Measurements from ENCODE around the gene PNMA6E.

DNA sequence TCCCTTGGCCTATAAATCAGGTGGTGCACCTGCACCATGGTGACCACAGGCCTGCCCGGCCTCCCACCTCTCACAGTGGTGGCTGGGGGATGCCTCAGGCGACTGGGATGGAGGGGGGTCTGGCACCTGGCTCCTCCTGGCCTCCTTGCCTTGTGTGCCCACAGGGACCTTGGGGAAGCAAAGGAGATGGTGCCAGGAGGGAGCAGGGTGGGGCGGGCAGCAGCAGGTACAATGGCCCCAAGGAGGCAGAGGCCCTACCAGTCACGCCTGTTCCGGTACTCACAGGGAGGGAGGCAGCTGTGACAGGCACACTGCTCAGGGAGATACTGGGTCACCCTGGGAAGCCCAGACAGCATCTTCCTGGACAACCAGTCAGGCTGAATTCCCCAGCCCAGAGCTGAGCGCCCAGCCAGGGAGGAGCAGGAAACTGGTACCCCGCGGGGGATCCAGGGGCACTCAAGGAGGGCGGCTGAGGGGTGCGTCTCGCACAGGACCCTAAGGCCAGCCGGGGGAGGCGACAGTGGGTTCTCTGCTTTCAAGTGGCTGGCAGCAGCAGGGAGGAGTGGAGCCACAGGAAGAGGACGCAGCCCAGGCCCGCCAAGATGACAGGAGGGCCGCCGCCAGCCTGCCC, 45.9 kb upstream of the PNMA6E start:
- TF ChIP-seq CTBP1 (IDR thresholded peaks at IDR 0.05; ENCODE audit: borderline replicate concordance), result no peak
- TF ChIP-seq NFRKB (IDR thresholded peaks at IDR 0.05), result no peak
- TF ChIP-seq SP1 (IDR thresholded peaks at IDR 0.05), result no peak
- TF ChIP-seq ARNT (IDR thresholded peaks at IDR 0.05), result no peak
- no peak for TF ChIP-seq LEF1 (IDR thresholded peaks at IDR 0.05; ENCODE audit: borderline replicate concordance)
